Stimulated activated CD4-positive, alpha-beta T cell treated with anti-CD3 and anti-CD28 coated beads, TNF-alpha, amount 100 ng/mL, for 1 hour (primary cell): Measurements from ENCODE around the gene RBM33.
"Not testable (repeated sequence)": the region's sequence is repeated elsewhere in the genome, so short reads cannot be mapped to it uniquely, and the experiment has no call there.

ENCODE experiments used
- DNase-seq, 3 donors: peaks; one replicate each; pipeline ENCODE4 v3.0.0-alpha.2; 2020; ENCODE audit warnings: low read depth in 3 of 3, low spot score in 1 of 3

RBM33 gene

DNA sequence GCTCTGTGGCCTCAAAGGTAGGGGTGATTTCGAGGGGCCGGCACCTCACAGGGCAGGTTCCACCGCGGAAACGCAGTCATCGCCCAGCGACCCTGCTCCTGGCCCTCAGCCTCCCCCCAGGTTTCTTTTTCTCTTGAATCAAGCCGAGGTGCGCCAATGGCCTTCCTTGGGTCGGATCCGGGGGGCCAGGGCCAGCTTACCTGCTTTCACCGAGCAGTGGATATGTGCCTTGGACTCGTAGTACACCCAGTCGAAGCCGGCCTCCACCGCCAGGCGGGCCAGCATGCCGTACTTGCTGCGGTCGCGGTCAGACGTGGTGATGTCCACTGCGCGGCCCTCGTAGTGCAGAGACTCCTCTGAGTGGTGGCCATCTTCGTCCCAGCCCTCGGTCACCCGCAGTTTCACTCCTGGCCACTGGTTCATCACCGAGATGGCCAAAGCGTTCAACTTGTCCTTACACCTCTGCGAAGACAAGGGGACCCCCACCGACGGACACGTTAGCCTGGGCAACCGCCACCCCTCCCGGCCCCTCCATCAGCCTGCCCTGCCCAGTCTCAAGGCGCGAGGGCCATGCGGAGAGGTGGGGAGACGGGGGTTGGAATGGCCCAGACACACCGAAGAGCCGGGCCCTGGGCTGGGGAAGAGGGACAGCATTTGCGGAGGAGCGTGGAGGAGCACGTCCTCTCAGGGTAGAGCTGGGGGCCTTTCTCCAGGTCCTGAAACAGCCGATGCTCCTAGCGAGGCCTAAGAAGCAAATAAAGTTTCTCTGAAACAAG lies 161.8 kb downstream of the RBM33 start:
- no peak for DNase-seq

DNA sequence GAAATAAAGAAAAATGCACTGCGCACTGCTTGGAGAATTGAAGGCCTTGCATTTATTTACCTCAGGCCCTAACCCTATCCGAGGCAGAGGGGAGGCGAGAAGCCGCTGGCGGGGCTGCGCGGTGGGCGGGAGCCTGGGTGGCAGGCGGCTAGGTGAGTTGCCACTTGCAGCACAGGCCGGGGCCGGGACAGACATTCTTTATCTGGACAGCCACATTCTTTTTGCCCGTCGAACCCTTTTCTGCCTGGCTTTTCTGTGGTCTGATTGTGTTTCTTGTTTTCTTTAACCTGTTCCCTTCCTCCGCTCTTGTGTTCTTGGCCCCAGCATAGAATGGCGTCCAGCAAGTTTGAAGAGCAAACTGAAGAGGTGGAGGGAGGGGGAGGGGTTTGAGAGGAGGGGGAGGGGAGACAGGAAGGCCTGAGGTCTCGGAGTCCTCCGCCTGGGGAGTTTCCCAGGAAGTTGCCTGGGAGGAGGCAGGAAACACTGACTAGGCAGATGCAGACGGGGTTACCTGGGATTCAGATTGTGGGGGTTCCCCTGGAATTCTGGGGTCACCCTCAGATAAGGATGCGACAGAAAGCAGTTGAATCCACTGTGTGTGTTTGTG lies 162.7 kb downstream of the RBM33 start:
- no peak for DNase-seq

DNA sequence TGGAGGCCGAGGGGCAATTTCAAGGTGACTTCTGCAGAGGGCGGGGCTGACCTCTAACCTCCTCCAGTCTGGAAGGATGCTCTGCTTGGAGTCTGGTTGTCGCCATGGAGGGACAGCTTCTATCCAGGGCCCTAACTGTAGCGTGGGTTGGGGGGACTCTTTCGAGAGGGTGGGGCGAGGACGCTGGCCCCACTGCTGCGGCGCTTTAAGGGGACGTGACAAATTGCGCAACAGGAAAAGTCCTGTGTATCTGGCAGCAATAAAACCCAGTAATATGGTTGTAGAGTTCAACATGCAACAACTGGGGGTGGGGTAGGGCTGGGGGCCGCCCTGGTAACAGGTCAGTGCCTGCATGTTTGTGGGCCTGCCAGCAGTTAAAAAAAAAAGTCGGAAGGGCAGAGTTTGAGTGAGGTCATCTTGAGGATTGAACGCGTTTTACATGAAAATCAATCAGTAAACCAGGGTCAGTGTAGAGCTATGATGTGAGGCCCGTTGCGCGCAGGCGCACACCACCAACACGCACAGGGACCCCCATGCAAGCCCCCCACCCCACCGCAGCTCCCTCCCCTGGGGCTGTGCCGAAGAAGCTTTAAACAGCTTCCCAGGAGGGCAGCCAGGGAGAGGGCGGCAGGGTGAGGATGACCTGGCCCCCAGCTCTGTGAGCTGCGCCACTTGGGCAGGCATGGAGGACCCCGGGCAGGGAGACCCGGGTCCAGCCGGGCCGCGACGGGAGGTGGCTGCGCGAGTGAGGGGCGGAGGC lies 163.5 kb downstream of the RBM33 start:
- no peak for DNase-seq

DNA sequence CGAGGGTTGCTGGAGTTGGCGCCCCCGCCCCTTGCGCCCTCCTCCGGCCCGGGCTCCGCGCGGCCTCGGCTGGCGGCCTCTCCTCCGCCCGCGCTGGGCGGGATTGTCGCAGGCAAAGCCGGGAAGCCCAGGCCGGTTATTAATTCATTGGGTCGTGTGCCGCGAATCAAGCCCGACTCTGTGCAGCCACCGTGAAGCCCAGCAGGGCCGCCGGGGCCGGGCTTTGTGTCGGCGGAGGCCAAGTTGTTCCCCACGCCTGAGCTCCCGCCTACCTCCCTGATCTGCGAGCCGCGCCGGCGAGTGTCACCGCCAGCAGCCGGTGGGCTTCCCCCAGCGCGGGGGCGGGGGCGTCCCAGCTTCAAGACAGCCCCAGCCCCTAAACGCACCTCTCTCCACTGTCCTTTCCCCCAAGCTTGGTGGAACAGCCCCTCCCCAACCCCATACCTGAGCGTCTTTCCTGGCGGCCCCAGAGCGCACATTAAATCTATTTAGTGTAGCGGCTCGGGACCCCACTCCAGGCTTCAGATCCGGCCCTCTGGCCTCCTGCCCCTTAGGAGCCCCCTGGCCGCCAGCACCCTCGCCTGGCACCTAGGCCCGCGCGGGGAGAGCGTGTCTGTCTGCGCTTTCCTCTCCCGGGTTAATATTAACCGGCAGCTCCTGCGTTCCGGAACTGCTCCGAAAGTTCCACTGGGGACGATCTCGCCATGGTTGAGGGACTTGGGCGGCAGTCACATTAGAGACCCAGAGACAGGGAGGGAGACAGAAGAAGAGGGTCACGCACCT lies 164.3 kb downstream of the RBM33 start:
- no peak for DNase-seq

DNA sequence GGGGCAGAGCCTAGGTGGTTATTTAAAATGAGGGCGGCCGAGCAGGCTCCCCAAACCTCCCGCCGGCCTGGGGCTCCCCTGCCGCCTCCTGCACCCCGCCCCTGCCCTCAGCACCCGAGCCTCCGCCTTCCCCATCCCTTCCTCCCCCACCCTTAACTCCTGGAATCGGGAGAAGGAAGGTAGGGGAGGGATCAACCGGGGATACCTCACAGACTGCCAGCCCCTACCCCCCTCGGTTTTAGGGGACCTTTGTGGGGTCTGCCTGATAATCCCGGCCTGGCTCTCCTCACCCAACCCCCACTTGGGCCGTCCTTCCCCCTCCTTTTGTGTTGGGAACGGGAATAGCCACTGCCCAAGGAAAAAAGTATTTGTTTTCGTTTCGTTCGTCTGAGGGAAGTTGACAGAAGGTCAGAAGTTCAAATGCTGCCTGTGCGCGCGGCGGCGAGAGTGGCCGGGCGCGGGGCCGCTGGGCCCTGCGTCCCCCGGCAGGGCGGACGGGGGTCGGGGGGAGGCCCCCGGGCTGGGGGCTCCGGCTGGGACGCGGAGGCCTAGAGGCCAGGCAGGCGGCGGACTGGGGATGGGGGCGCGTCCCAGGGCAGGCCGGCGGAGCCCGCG lies 165.0 kb downstream of the RBM33 start:
- DNase-seq: no peak

DNA sequence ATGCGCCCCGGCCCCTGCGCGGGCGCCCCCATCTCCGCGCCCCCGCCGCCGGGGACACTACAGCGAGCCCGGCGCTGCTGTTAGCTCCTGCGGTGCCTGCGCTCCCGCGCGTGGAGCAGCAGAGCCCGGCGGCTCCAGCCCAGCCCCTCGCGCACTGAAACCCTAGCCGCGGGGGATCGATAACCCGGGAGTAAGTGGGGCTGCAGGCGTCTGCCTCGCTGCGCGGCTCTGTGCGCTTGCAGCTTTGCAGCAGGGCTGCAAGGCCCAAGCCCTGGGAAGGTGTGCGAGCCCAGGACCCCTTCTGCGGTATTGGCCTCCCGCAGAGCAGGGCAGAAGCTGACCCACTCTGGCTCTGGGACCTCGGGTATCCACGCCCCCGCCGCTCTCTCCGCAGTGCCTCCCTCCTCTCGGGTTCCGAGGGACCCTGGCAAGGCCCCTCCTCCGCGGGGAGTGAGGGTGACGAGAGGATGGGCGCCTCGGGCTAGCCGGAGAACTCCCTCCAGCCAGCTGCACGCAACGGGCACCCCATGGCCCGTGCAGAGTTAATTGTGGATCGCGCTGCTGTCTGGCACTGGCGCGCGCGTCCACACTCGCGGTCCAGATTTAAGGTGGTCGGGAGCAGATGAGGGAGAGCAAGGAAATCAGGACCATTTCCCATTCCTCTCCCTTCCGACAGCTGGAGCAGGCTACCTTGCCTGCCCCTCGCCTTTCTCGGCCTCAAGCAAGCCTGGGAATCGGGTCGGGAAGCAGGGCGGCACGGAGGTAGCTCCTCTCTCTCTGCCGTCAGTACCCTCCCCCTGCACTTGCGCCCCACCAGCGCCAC lies 165.7 kb downstream of the RBM33 start:
- DNase-seq: no peak

DNA sequence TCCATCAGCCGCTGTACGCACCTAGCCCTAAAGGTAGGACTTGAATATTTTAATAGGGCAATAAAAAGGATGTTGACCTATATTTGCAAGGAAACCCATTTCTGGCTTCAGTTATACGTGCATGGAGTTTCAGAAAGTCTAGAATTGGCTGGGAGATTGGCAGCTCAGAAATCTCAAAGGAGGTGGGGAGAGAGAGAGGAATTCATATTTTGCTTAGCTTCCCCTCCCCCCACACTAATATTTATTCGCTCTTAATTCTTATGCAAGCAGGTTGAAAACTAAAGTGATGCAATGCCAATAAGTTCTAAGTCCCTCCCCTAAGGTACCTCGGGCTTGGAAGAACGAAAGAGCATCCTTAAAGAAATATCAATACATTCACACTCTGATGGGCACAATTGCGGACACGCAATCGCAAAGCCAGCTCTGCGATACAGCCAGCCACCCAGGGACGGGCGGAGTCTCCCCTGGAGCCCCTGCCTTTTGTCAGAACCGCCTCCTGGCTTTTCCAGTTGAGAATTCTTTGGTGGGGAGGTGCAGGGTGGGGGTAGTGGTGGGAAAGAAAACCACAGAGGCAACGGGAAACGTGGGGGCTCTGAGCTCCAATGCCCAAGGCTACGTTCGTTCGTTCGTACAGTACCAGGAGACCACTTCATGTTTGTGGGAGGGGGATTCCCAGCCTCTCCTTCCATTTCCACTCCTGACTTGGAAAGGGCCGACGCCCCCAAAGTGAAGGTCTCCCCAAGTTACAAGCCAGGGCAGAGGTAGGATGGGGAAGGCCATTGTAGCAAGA lies 166.5 kb downstream of the RBM33 start:
- no peak for DNase-seq

DNA sequence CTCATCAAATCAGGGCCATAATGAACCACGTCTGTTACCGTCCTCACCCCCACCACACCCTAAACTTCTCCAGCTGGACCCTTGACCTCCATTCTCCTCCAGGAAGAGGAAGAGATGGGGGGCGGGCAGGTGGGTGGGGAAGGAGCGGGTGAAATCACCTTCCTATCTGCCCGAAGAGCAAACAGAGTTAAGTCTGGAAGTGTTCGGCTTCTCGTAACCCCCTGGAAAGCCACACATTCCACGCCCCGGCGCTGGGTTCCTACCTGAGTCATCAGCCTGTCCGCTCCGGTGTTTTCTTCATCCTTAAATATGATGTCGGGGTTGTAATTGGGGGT lies 167.1 kb downstream of the RBM33 start:
- no peak for DNase-seq

DNA sequence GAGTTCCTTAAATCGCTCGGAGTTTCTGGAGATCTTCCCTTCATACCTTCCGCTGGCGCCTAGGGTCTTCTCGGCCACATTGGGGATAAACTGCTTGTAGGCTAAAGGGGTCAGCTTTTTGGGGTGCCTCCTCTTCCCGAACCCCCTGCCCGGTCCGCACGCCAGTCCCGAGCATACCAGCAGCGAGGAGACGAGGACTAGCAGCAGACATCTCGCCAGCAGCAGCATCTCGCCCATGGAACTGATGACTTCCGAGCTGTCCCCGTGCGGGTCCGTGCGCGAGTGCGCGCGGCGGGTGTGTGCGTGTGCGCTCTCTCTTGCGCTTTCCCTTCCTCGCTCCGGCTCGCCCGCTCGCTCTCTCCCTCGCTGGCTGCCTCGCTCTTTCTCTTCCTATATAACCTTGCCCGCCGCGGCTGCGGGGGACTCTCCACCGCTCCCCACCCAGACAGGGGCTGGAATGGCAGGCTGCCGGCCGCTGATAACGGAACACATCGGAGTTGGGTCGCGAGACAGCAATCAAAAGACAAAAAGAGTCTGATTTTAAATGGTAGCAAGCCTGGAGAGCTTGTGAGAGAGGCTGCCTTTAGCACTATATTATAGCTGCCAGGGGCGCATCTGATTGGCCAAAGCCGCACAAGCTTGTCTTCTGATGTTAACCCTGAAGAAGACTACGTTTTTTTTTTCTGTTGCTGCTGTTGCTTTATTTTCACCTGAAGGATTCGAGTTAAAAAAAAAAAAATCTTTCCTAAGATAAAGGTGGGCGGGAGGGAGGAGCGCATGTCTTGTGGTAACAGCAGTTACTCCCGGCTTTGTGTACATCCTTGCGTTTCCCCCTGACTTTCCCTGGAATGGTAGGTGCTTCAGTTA lies 167.7 kb downstream of the RBM33 start, which contains the start of gene SHH:
SHH (minus strand) TSS at position 569 of the 867 bp plus-strand sequence; CDS start at position 228, 341 bp downstream.
- DNase-seq: no peak

DNA sequence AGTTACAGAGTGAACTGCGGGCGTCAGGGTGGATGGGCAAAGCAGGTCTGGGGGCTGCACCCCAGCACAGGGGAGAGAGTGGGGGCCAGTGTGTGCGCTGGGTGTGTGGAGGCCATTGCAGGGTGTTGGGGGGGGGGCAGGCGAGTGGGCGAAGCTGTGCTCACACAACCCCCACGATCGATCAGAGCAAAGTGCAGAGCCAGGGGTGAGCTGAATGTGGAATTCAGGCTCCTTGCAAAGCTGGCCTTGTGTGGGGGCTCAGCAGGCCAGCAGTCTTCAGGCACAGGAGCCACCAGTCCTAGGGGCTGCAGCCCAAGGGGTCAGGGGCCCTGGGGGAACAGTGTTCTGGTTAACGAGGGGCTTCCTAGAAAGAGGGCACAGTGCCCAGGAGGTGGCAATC lies 168.7 kb downstream of the RBM33 start:
- DNase-seq: no peak

DNA sequence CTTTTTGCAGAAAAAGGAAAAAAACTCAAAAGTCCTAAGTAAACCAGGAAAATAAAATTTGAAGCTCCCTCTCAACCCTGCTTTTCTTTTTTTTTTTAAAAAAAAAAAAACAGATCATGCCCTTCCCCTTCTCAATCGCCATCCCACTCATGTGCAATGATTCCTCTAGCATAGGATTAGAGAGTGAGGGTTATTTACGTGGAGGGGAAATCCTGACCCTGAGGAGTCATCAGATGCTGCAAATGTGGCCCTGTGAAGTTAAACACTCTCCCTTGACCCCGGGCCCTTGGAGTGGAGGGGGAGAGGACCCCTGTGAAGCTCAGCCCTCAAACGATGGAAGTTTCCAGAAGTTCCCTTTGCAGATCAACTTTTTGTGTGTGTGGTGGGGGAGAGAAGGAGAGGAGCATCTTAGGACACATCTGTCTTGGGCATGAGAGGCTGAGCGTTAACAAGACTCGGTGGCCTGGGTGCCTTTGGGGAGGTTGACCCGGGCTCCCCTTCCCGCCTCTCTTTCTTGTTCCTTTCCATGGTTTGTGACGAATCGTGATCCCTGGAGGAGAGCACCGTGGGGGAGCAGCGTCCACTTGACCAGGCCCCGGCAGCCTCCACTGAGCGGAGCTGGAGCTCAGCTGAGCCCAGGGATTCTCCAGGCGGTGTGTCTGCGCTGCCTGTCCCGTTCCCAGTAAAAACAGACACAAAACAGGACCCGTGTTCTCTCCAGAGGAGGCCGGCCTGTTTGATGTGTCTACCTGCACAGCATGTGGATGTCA lies 169.3 kb downstream of the RBM33 start:
- no peak for DNase-seq

DNA sequence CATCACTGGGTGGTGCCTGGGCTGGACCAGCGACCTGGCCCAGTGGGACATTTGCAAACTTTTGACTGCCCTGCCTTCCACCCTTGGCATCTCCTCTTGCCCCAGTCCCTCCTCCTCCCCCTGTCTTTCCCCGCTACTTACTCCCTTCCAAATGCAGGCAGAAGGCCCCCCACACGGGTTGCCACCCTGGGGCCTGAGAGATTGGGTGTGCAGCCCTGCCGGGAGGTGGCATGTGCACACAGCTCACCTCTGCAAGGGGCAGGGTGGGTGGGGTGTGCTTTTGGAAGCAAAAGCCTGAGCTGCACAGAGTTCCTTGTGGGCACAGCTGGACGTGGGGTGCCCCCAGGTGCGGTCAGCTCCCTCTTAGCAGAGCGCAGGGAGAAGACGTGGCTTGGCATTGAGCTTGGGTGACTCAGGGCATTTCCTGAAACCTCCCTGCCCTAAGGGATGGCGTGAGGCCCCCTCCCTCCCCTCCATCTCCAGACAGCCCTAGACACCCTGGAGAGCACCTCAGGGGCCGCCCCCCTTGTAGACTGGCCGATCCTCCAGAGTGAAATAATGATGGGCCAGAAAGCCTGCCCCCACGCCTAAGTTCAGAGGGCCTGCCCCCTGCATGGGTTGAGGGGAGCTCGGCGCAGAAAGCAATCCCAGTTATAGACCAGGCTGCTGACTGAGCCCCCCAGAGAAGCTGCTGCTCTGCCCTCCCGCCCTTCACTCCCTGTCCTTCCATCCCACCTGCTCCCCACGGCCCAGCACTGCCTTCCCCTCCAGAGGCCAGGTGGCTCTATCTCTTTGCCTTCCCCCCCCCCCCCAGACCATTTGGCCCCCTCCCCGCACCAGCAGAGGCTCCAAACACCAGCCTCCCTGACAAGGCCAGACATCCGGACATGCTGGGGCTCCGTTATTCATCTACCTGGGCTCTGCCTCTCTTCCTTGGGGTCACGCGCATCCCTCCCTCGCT lies 170.1 kb downstream of the RBM33 start:
- DNase-seq: no peak

DNA sequence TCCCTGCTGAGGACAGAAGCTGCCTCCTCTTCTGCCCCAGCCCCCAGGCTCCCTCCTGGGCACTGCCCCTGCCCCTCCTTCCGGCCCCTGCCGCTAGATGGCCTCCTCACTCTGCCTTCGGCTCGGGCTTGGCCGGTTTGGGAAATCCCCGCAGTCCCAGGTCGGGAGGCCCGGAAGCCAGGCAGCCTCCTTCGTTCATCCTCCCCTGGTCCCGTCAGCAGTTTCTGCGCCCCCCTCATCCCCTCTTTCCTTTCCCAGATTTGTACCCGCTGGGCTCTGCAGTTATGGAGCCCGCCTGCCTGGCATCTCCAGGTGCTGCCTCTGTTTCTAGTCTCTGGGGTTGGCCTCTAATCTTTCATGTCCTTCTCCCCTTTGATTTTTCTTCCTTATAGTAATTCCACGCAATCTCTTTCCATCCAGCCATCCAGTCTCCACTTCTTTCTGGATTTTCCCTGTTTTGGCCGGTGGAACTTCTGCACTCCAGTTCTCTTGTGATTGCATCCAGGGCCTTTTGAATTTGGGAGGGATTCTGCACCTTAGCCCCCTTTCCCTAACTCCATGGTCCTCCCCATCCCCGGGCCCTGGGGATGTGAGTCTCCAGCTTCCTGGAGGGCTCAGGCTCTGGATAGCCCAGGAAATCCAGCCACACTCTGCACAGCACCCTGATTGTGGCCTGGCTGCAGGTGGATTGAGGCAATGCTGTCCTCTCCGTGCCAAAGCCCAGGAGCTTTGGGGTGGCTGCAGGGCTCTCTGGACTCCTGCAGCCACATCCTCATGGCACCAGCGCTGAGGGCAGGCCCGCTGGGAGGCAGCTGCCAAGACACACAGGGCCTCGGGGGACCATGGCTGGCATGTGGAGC lies 171.1 kb downstream of the RBM33 start:
- peak in 2 of 3 donors; percentile 20 to 56 for DNase-seq

DNA sequence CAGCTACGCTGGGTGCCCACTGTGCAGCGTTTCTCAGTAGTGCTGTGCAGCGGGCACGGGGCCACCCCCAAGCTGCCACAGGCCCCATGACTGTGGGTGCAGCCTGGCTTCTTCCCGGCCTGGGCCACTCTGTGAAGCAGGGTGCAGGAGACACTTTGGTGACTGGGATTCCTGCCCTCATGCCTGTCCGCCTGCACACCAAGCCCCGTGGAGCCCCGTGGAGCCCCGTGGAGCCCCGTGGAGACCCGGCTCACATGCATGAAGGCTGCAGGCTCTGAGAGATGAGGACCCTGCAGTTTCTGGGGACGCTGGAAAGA lies 171.7 kb downstream of the RBM33 start:
- DNase-seq: no peak

DNA sequence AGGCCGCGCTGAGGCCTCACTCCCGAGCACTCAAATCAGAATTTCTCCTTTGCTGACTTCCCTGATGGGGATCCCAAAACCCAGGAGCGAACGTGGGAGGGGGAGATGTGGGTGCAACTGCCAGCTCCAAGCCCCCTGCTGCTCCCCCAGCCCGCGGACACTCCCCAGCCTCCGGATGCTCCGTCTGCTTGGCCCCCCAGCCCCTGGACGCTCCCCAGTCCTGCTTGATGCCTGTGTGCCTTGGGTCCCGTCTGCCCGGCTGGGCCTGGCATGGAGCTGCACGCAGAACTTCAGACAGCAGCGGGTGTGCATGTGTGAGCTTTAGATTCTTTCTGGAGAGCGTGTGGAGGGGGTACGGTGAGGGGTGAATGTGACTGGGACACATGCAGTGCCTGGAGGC lies 172.5 kb downstream of the RBM33 start:
- no peak for DNase-seq

DNA sequence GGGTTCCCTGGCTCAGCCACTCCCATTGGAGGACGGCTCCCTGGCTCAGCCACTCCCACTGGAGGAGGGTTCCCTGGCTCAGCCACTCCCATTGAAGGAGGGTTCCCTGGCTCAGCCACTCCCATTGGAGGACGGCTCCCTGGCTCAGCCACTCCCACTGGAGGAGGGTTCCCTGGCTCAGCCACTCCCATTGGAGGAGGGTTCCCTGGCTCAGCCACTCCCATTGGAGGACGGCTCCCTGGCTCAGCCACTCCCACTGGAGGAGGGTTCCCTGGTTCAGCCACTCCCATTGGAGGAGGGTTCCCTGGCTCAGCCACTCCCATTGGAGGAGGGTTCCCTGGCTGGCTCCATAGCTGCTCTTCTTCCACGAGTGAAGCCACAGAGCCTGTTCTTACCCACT lies 173.1 kb downstream of the RBM33 start:
- DNase-seq: not testable (repeated sequence)
